HUES48 (cell line): ENCODE data around the gene MAP1LC3A.

ENCODE experiments used
- H3K27ac ChIP-seq: one replicate; pipeline ENCODE4 v1.7.0; 2013; ENCODE audit warnings: low read depth, low read length, inconsistent platforms
- H3K27me3 ChIP-seq: 2 replicates; pipeline ENCODE4 v1.6.1; 2013; ENCODE audit warnings: mild to moderate bottlenecking, low read length; ENCODE audit not compliant: control insufficient read depth, insufficient read depth
- H3K36me3 ChIP-seq: 2 replicates; pipeline ENCODE4 v1.6.1; 2013; ENCODE audit warnings: low read length; ENCODE audit not compliant: control insufficient read depth, insufficient read depth
- H3K4me1 ChIP-seq: 2 replicates; pipeline ENCODE4 v1.6.1; 2013; ENCODE audit warnings: mild to moderate bottlenecking, low read length; ENCODE audit not compliant: control insufficient read depth, insufficient read depth
- H3K4me3 ChIP-seq: 2 replicates; pipeline ENCODE4 v1.5.1; 2013; ENCODE audit warnings: mild to moderate bottlenecking, low read depth, low read length
- H3K9ac ChIP-seq: 2 replicates; pipeline ENCODE4 v1.6.1; 2013; ENCODE audit warnings: mild to moderate bottlenecking, low read depth, low read length, moderate library complexity
- H3K9me3 ChIP-seq: 2 replicates; pipeline ENCODE4 v1.6.1; 2013; ENCODE audit warnings: low read length; ENCODE audit not compliant: control insufficient read depth, insufficient read depth

The MAP1LC3A gene

DNA sequence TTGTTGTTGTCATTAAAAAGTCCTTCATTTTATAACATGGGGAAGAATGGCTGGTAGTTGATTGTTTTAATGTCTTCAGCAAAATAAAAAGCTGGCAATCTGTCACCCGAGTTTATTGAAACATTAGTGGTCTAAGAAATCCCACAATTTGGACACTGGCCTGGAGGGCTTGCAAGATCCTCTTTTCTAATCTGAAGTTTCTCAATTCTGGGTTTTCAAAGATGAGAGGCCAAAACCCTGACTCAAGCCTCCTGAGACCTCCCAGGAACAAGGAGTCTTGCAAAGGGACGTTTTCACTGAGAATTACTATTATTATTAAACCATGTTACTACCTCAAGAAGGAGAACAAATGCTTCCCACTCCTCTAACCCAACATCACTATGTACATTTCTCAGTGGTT, 19.5 kb downstream of the MAP1LC3A start:
- Histone ChIP-seq H3K27me3 (no peaks in the 10 kb centered on the region), H3K4me3 (no peak overlapping the region), H3K9ac (no peak overlapping the region), H3K9me3 (no peaks in the 10 kb centered on the region), H3K36me3 (peaks cover 9% of the 10 kb centered on the region), H3K4me1 (no peaks in the 10 kb centered on the region), H3K27ac (no peak overlapping the region)

DNA sequence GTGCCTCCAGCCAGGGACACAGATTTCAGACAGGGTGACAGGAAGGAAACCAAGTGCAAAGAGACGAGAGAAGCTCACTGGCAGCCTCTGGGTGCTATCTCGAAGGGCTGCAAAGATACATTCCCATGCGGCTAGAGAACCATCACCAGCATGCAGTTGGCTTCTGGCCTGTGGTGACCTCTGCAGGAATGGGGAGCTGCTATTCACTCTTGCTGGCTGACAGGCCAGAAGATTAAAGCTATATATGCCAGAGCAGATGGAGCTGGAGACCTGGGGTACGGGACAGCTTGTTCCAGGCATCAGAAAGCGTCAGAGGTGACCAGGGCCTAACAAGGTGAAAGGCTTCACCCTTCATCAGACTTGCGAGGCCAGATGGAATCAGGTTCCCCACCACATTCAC, 20.0 kb downstream of the MAP1LC3A start:
- Histone ChIP-seq H3K27me3 (no peaks in the 10 kb centered on the region), H3K4me1 (no peaks in the 10 kb centered on the region), H3K9ac (no peak overlapping the region), H3K4me3 (no peak overlapping the region), H3K36me3 (peaks cover 13% of the 10 kb centered on the region), H3K27ac (no peak overlapping the region), H3K9me3 (no peaks in the 10 kb centered on the region)

DNA sequence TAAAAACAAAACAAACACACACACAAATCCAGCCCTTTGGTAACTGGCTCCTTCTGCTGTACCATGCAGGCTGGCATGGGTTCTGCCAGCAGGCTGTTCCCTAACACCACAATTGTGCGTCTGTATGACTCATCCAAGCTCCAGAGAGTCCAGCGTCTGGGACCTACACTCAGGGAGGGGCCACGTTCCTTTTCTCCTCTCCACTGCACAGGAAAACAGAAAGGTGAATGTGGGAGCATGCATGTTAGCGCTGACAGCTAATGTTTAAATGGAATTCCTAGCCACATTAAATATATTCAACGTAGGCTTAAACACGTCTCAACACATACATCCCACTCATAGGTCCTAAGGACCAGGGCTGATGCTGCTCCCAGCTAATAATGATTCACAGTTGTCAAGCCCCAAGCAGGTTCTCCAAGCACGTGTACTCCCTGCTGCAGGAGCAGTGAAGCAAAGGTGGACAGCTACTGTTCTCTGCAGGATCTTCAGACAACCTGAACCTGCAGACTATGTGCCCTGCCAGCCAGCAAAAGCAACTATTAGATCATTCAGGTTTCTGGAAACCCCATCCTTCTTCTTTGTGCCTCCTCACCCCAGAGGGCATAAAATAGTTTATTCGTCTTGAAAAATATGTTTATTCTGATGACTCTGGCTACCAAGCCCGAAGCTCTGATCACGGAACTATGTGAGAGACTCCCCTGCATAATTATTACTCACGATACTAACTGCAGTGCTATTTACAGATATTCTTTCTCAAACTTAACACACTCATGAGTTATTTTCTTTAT, 20.9 kb downstream of the MAP1LC3A start:
- H3K36me3 ChIP-seq: peaks cover 20% of the 10 kb centered on the region
- no peak overlapping the region for H3K27ac ChIP-seq
- H3K27me3 ChIP-seq: no peaks in the 10 kb centered on the region
- H3K9me3 ChIP-seq: no peaks in the 10 kb centered on the region
- no peak overlapping the region for H3K4me3 ChIP-seq
- H3K9ac ChIP-seq: no peak overlapping the region
- no peaks in the 10 kb centered on the region for H3K4me1 ChIP-seq

DNA sequence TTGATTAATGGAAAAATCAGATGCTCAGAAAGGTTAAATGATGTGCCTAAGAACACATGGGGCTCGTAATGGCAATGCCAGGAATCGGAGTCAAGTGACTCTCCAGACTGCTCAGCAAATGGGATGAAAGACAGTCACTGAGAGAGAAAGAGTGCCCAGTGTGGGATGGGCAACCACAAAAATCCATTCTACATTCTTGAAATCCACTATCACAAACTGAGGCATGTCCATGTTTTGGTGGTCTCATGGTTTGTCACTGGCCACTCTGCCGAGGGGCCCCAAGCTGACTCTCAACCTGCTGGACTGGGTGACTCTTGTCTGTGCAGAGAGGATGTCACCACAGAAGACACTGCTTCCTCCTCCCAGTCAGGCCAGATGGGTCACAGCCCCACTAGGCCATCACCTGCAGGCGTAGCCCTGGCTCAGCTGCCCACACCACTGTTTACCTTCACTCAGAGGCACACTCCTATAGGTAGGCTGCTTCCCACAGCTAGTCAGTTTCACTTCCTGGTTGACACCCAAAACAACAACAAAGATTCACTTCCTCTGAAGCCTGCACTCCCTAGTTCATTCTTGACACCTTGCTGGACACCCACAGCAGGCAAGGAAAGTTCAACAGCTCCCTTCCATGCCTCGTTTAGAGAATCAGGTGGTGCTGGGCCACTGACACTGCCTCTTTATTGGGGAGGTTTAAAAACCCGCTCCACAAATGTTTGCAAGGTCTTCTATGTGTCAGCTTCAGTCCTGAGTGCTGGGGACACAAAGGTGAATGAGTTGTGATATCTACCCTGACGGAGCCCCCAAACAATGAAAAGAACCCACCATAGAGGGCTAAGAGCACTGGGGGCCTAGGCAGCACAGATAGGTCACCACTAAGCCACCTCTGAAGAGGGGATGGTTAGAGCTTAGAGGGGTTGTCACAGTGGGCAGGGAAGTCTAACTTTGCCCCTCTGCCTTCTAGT, 21.7 kb downstream of the MAP1LC3A start:
- Histone ChIP-seq H3K9me3 (no peaks in the 10 kb centered on the region), H3K36me3 (peaks cover 23% of the 10 kb centered on the region), H3K9ac (no peak overlapping the region), H3K27ac (no peak overlapping the region), H3K4me3 (no peak overlapping the region), H3K27me3 (no peaks in the 10 kb centered on the region), H3K4me1 (no peaks in the 10 kb centered on the region)

DNA sequence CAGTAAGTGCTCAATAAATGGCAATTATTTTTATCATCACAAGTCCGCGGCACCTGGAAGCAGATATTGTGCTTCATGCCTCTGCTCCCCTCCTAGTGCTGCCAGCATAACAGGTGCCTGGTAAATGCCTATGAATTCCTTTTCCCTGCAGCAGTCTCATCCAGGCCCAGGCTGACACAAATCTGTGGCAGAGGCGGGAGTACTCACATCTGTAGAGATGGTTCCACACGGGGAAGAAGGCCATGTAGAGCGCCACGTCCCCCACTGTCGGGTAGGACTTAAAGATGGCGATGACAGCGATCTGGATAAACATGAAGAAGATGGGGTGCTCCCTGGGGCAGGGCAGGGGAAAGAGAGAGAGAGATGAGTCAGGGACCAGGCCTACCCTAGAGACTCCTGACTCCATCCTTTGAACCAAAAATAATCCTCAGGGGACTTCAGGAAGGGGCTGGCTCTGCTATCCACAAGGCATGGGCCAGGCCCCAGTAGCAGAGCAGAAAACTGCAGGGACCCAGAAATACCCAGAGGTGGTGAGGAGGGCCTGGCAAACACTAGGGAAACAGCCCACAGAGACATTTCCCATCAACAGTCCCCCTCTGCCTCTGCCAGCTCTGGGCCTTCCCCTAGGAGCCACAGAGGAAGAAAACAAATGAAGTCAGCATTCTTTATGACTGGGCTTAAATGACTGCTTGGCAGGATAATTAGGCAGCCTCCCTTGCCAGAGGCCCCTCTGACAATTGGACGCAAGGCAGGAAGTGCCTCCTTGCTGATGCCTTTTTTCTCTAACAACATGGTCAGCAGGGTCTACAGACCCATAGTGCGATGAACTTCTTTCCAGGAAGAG, 23.0 kb downstream of the MAP1LC3A start:
- H3K9me3 ChIP-seq: no peaks in the 10 kb centered on the region
- H3K4me1 ChIP-seq: no peaks in the 10 kb centered on the region
- no peaks in the 10 kb centered on the region for H3K27me3 ChIP-seq
- no peak overlapping the region for H3K4me3 ChIP-seq
- H3K36me3 ChIP-seq: peaks cover 24% of the 10 kb centered on the region
- no peak overlapping the region for H3K27ac ChIP-seq
- no peak overlapping the region for H3K9ac ChIP-seq

DNA sequence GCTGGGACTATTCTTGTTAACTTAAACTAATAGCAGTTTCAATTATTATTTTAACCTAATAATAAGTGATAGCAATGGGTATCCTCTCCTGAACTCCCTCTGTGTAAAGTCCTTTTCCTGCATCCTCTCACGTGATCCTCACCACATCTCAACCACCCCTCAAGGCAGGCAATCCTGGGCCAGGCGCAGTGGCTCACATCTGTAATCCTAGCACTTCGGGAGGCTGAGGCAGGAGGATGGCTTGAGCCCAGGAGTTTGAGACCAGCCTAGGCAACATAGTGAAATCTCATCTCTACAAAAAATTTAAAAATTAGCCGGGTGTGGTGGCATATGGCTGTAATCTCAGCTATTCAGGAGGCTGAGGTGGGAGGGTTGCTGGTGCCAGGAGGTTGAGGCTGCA, 23.7 kb downstream of the MAP1LC3A start:
- H3K27ac ChIP-seq: no peak overlapping the region
- no peaks in the 10 kb centered on the region for H3K4me1 ChIP-seq
- H3K27me3 ChIP-seq: no peaks in the 10 kb centered on the region
- H3K9me3 ChIP-seq: no peaks in the 10 kb centered on the region
- H3K36me3 ChIP-seq: peaks cover 24% of the 10 kb centered on the region
- H3K9ac ChIP-seq: no peak overlapping the region
- H3K4me3 ChIP-seq: no peak overlapping the region

DNA sequence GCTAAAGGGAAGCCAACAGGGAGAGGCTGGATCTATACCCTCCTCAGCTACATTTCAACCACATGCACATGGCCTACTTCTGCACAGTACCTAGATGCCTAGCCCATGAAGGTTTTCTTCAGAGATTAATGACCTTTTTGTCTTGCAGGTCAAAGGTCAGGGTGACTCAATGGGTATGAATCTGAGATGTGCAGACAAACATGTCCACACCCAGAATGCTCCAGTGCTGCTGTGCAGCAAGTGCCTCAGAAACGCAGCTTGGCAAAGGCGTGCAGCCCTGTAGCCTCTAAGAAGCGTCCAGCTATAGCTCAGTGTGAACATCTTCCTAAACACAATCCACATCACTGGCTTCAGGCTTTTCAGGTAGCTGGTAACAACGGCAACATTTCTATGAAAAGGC, 24.4 kb downstream of the MAP1LC3A start:
- Histone ChIP-seq H3K36me3 (peaks cover 24% of the 10 kb centered on the region), H3K27ac (no peak overlapping the region)

DNA sequence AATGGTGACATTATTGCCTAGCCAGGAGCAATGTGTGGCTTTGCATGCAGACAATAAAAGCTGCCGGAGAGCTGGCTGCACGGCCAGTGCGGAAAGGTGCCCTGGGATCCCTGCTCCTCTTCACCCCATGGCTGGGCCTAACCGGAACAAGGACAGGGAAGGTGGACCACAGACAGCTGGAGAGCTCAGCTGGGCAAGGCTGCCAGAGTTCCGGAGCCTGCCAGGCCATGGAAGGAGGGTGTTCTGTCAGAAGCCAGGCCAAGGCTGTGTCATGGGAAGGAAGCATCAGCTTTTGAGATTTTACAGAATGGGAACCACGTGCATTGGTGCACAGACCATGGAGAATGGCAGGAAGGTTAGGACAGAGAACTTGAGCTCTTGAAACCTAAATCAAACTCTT, 25.0 kb downstream of the MAP1LC3A start:
- Histone ChIP-seq H3K9ac (no peak overlapping the region), H3K4me3 (no peak overlapping the region), H3K27ac (no peak overlapping the region), H3K36me3 (peaks cover 24% of the 10 kb centered on the region), H3K27me3 (no peaks in the 10 kb centered on the region), H3K9me3 (no peaks in the 10 kb centered on the region), H3K4me1 (no peaks in the 10 kb centered on the region)

More for the DNA sequence above, 24.4 kb downstream of the MAP1LC3A start:
- Histone ChIP-seq H3K9me3 (no peaks in the 10 kb centered on the region), H3K4me1 (no peaks in the 10 kb centered on the region), H3K4me3 (no peak overlapping the region), H3K27me3 (no peaks in the 10 kb centered on the region), H3K9ac (no peak overlapping the region)

DNA sequence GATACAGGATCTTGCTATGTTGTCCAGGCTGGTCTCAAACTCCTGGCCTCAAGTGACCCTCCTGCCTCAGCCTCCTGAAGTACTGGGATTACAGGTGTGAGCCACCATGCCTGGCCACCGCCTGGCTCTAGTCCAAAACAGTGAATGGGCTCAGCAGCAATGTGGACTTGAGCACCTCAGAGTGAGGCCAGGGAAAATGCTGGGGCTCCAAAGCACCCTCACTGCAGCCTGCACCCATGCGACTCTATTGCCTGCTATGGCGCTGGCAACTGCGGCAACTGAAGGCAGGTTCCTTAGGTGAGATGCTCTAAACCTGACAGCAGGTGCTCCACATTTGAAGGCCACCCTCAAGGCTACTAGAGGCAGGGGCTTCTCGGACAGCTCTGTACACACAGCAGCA, 26.5 kb downstream of the MAP1LC3A start:
- no peaks in the 10 kb centered on the region for H3K27me3 ChIP-seq
- no peak overlapping the region for H3K4me3 ChIP-seq
- no peak overlapping the region for H3K27ac ChIP-seq
- peaks cover 24% of the 10 kb centered on the region for H3K36me3 ChIP-seq
- H3K4me1 ChIP-seq: no peaks in the 10 kb centered on the region
- no peak overlapping the region for H3K9ac ChIP-seq
- H3K9me3 ChIP-seq: no peaks in the 10 kb centered on the region

DNA sequence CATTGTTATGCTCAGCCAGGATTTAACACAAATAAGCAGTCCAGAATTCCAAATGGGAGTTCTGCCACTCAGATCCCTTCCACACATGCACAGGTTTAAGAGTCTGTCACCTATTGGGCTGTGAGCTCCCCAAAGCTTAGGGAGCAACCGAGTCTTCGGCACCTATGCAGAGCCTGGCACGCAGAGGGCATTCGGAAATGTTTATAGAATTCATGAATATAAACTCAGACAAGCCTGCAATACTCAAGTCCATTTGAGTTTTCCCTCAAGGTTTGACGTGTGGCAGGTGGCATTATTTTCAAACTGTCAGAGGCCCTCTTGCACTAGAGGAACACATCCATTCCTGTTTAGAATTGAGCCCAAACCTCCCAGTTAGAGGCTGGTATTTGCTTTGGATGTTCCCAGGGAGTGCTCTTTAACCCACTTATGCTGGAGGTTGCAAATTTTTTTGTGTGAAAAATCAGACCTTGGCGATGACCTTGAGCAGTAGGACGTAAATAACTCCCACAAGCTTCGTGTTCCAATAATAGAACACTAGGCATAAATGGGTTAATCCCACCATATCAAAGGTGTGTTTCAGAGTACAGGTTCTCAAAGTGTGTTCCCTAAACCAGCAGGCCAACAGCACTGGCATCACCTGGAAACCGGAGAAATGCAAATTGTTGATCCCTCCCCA, 28.1 kb downstream of the MAP1LC3A start:
- Histone ChIP-seq H3K9me3 (no peaks in the 10 kb centered on the region), H3K36me3 (peaks cover 18% of the 10 kb centered on the region), H3K27ac (no peak overlapping the region), H3K4me1 (no peaks in the 10 kb centered on the region), H3K27me3 (no peaks in the 10 kb centered on the region), H3K9ac (no peak overlapping the region), H3K4me3 (no peak overlapping the region)
